ENCODE data around the gene RNF38. TPM values are rescaled to one million over a fixed set of nuclear protein-coding genes. Genes with fewer than 3 reads are reported as not detected.
"Not testable (repeated sequence)": the region's sequence is repeated elsewhere in the genome, so short reads cannot be mapped to it uniquely, and the experiment has no call there.

Gene RNF38
- total RNA-seq, 4 donors from 2014 or later, result 18.2 to 79.2 (median 30.6) TPM

DNA sequence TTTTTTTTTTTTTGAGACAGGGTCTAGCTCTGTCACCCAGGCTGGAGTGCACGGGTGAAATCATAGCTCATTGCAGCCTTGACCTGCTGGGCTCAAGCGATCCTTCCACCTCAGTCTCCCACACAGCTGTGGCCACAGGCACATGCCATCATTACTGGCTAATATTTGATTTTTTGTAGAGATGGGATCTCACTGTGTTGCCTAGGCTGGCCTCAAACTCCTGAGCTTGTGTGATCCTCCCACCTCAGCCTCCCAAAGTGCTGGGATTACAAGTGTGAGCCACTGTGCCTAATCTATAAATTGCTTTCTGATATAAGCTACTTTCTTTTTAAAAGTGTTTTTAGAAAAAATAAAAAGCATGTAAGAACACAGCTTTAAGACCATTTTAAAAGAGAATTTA is 85.3 kb downstream of the RNF38 start:
- TF ChIP-seq POLR2A (IDR thresholded peaks at IDR 0.05), result no peak
- TF ChIP-seq, protein P1, sequence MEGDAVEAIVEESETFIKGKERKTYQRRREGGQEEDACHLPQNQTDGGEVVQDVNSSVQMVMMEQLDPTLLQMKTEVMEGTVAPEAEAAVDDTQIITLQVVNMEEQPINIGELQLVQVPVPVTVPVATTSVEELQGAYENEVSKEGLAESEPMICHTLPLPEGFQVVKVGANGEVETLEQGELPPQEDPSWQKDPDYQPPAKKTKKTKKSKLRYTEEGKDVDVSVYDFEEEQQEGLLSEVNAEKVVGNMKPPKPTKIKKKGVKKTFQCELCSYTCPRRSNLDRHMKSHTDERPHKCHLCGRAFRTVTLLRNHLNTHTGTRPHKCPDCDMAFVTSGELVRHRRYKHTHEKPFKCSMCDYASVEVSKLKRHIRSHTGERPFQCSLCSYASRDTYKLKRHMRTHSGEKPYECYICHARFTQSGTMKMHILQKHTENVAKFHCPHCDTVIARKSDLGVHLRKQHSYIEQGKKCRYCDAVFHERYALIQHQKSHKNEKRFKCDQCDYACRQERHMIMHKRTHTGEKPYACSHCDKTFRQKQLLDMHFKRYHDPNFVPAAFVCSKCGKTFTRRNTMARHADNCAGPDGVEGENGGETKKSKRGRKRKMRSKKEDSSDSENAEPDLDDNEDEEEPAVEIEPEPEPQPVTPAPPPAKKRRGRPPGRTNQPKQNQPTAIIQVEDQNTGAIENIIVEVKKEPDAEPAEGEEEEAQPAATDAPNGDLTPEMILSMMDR (IDR thresholded peaks at IDR 0.05), result no peak
- Histone ChIP-seq H3K27ac (no peak overlapping the region), H3K27me3 (no peaks in the 10 kb centered on the region)

GRCh38 chr9:36306471-36307306 is 93.4 kb downstream of the RNF38 start:
- Histone ChIP-seq H3K36me3 (no peaks in the 10 kb centered on the region), H3K27me3 (no peaks in the 10 kb centered on the region), H3K4me3 (no peak overlapping the region), H3K4me1 (no peaks in the 10 kb centered on the region), H3K27ac (no peak overlapping the region), H3K9me3 (no peaks in the 10 kb centered on the region)
- TF ChIP-seq, protein P1 (IDR thresholded peaks at IDR 0.05), result no peak
- no peak for TF ChIP-seq POLR2A (IDR thresholded peaks at IDR 0.05)
- intact Hi-C loops (cut with DNase I; ENCODE audit: low total_unique reads), result no loop called here
- DNase-seq, result no peak

More for the DNA sequence above, 85.3 kb downstream of the RNF38 start:
- Histone ChIP-seq H3K4me3 (no peak overlapping the region), H3K36me3 (no peaks in the 10 kb centered on the region), H3K4me1 (no peaks in the 10 kb centered on the region), H3K9me3 (no peaks in the 10 kb centered on the region)
- no peak for DNase-seq
- intact Hi-C loops (cut with DNase I; ENCODE audit: low total_unique reads), result no loop called here

GRCh38 chr9:36304366-36304765 is 95.7 kb downstream of the RNF38 start:
- intact Hi-C loops (cut with DNase I; ENCODE audit: low total_unique reads); H3K4me3 ChIP-seq; H3K36me3 ChIP-seq; DNase-seq; H3K27ac ChIP-seq; H3K4me1 ChIP-seq; H3K9me3 ChIP-seq; H3K27me3 ChIP-seq: not testable (repeated sequence)

DNA sequence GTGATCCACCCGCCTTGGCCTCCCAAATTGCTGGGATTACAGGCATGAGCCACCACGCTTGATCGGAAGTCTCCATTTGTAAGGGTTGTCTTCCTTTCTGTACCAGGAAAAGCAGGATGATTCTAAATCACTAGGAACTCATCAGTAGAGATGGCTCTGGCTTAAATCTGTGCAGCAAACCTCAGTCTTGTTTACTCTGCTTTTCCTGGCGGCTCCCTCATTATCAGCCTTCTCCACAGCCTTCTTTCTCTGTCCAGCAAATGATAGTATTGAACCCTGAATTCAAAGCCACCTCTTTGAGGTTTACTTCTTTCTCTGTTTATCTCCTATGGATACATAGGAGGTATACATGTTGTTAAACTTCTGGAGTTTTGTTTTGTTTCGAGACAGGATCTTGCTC is 98.8 kb downstream of the RNF38 start:
- no peak for TF ChIP-seq POLR2A (IDR thresholded peaks at IDR 0.05)
- TF ChIP-seq, protein P1 (IDR thresholded peaks at IDR 0.05), result no peak
- no peaks in the 10 kb centered on the region for H3K9me3 ChIP-seq
- H3K36me3 ChIP-seq, result no peaks in the 10 kb centered on the region
- DNase-seq, result no peak
- H3K27me3 ChIP-seq, result no peaks in the 10 kb centered on the region
- intact Hi-C loops (cut with DNase I; ENCODE audit: low total_unique reads), result no loop called here
- no peak overlapping the region for H3K4me3 ChIP-seq
- no peaks in the 10 kb centered on the region for H3K4me1 ChIP-seq
- H3K27ac ChIP-seq, result no peak overlapping the region

DNA sequence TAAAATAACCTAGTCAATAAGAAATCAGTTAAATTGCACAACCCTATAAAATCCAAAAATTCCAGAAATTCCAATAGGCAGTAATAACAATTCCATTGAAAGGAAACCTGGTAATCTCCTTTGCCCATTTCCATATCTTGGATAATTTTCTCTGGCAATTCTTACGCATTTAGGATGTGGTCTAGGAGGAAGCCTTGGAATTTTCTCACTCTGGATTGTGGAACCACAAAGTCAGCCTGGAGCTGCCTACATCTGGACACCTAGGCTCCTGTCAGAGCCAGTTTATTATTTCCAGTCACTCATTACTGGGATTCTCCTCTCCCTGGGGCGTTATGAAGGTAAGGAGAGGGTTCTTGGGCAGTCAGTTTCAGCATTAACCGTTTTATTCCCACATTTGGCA is 101.5 kb downstream of the RNF38 start:
- no peaks in the 10 kb centered on the region for H3K27me3 ChIP-seq
- DNase-seq, result no peak
- no peaks in the 10 kb centered on the region for H3K9me3 ChIP-seq
- intact Hi-C loops (cut with DNase I; ENCODE audit: low total_unique reads), result no loop called here
- no peaks in the 10 kb centered on the region for H3K36me3 ChIP-seq
- H3K27ac ChIP-seq, result no peak overlapping the region
- TF ChIP-seq, protein P1 (IDR thresholded peaks at IDR 0.05), result no peak
- no peak for TF ChIP-seq POLR2A (IDR thresholded peaks at IDR 0.05)
- no peaks in the 10 kb centered on the region for H3K4me1 ChIP-seq
- no peak overlapping the region for H3K4me3 ChIP-seq

Data from uterus (tissue), 4 donors.